Fibroblast of skin of left quadriceps (primary cell): Measurements from ENCODE around the gene ZNF341.

ENCODE experiments used
- DNase-seq, 2 experiments: peaks; one replicate each; pipeline ENCODE4 v3.0.0-alpha.2; 2013; ENCODE audit warnings: low read depth in 2 of 2

Gene ZNF341

DNA sequence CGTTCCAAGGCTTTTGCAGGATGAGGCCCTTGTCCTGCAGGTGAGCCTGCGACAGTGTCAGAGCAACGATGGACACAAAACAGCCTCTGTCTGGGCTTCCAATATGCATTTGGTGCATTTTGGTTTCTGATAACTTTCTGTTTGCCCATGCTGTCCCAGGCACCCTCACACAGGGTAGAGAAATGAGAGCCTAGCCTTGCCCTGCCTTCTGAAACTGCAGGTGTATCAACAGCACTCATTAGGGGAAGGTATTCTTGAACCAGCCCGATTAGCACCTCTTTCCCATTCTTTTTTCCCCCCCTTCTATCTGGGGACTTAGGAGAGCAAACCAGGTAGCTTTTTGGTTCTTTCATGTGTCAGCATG, 109.6 kb downstream of the ZNF341 start:
- DNase-seq: no peak
